Activated CD4-positive, alpha-beta T cell treated with anti-CD3 and anti-CD28 coated beads, Interleukin-2, amount 50 U/mL, for 48 hours (primary cell): Measurements from ENCODE around the gene PIGC.
"Not testable (repeated sequence)": the region's sequence is repeated elsewhere in the genome, so short reads cannot be mapped to it uniquely, and the experiment has no call there.

Experiments
- DNase-seq, 2 experiments: peaks; one replicate each; pipeline ENCODE4 v3.0.0-alpha.2; 2020

Gene PIGC

GRCh38 chr1:172465617-172466016 is 21.7 kb upstream of the PIGC start:
- DNase-seq, result no peak

DNA sequence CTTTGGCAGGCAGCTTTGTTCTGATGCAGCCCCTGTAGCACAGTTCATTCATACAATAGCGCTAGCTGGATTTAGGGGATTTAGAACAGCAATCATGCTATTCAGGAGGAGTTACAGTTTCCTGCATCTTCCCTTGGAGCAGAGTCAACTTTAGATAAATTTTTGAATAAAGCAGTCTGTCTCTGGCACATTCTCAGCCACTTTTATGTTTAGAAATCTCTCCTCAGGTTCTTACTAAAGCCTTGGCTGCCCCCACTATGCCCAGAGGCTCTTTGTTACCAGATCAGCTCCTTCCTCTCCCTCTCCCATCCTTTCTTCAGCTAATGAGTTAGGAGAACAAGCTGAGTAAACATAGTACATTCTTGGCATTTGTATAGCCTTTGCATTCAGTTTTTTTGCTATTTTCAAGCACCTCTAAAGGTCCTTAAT is 17.0 kb upstream of the PIGC start:
- DNase-seq, result no peak

DNA sequence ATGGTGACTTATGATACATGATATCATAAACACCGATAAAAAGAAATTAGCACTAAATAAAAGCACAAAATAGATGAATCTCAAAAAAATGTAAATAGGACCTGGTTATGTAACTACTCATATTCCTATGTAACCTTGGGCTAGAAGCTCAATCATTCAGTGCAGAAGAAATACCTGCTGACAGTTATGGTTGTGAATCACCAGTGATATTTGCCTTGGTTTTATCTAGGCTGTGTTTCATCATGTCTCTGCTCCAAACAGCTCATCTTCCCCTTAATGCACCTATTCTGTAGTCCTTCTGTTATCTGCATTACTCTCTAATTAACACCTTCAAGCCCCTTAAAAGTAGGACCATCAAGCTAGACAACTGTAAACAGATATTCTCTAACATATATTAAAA is 16.3 kb upstream of the PIGC start:
- no peak for DNase-seq

DNA sequence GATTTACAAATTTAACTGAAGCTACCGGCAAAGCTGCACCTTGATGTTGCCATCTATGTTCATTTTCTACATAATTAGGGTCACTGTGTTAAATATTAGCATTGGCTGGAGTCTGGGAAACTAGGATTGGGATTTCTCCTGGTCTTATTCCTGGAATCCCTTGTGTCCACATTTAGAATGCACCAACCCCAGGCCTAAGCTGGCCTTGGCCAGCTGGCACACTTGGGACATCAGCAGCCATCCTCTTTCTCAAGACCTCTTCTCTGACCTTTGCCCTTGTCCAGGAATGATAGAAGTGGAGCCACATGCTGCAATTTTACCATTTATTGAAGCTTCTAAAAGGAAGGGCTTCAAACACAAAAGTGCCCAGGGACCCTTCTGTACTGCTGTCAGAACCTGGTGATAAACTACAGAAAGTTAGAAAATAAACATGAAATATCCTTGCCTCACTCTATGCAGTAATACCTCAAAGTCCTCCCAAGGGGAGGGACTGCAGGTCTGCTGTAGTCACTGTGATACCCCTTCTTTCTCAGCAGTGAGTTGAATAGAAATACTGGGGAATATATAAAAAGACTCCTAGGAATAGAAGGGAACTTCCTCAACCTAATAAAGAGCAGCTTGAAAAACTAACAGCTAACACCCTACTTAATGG is 13.7 kb upstream of the PIGC start:
- no peak for DNase-seq

DNA sequence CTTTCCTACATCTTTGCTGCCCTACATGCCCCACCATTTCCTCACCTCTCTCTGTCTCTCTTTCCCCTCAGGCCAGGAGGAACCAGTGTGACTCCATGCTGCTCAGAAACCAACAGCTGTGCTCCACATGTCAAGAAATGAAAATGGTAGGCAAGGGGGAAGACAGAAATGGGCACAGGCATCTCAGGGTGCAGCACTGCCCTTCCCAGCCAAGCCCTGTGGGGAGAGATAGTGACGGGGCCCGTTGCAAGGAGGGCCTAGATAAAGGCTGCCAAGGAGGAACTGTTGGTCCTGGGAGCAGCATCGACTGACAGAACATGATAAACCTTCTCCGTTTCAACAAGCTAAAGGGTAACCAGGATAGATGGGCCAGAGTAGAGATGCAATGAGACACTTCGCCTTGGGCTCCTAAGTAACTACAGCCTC is 12.5 kb upstream of the PIGC start:
- DNase-seq, result no peak

- no peak for DNase-seq
Measured at GRCh38 chr1:172455451-172455850, 11.6 kb upstream of the PIGC start.

DNA sequence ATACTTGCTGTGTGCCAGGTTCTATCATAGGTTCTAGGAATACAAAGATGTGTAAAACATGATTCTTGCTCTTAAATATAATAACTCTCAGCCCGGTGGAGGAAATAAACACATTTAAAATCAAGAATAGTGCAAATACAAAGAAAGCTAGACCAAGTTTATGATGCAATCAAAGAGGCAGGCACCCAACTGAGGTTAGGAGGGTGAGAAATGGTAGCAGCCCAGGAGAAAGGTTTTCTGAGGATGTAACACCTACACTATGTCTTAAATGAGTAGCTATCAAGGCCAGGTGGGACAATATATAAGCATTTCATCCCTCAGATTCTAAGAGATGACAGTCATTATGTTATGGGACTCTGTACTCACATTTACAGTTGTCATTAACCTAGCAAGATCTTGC is 9.7 kb upstream of the PIGC start:
- DNase-seq, result no peak

- DNase-seq, result no peak
Measured at GRCh38 chr1:172453153-172453545, 9.3 kb upstream of the PIGC start.

DNA sequence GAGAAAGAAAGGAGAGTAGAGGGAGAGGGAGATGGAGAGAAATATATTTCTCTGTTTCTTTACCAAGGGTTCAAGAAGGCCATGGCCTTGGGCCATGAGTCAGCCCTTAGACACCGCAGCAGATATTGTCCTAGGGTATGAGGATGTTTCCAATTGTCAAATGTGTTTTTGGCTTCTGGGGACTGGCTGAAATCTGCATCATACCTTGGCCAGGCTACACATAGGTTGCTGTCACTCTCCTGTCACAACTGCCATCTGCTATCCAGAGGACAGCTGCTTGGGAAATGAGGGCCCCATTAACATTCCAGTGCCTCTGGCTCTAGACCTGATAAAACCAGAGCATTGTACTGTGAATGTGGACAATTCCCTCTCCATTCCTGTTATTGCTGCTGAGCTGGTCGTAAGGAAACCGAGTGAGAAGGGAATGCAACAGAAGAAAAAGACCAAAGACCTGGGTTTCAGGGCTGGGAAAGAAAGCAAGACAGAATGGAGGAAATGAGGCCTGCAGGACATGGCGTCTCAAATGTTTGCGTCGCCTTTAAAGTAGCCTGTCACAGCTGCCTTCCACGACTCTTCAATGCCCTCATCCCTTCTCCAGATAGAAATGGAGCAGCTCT is 8.8 kb upstream of the PIGC start:
- DNase-seq, result no peak

DNA sequence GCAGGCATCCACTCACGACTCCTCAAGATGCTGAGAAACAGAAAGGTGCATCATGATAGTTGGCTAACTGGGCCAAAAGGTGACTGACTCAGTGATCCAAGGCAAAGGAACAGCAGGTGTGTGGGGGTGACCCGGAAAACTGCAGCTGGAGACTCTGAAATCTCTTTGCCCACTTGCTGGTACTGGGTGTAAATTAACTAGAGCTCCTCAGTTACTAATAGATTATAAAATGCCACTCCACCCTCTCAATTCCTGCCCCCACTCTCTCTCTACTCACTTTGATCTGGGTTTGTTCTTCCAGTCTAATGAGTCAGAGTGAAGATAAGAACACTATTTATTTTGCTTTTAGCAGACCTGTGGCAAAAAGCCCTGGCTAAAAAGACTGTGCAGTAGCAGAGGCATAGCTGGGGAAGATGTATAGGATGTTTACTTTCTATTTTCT is 7.2 kb upstream of the PIGC start:
- no peak for DNase-seq

GRCh38 chr1:172450524-172450885 is 6.6 kb upstream of the PIGC start:
- no peak for DNase-seq

DNA sequence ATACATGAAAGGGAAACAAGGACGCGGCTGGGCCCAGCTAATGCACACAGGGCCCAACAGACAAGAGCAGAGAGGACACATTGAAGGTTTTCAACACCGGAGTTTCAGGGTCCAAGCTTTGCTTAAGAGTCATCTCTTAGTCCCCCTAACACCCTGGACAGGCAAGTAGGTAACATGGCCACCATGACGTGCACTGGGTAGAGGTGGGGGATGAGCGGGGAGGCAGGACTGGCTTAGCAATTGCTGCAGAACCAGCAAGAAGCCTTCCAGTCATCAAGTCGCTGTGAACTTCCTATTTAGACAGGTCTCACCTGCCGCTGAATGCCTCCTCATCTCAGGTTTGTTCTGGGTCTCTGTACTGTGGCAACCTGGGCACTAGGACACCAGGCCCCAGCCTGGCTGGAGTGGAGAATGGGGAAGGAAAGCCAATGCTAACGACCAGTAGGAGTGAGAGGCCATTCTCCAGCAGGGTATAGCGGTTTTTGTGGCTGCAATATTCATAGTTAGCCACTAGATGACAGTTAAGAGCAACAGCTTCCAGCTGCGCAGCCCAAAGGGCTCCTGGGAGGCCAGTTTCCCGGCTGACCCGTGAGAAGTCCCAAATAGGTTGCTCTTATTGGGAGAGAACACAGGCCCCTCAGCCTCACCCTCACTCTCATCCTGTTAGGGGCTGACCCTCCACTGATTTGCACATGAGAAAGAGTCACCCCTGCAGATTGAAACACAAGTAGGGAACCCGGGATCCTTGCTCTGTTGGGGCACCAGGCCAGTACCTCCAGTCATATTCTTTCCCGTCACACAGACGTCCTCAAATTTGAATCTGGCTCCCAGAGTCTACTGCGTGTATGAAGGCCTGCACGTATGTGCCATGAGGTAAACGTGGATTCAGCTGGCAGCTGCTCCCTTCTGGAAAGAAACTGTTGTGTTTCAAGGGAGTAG is 6.0 kb upstream of the PIGC start:
- peak; percentile 31 to 37 for DNase-seq

GRCh38 chr1:172448995-172449584 is 5.2 kb upstream of the PIGC start:
- peak in 1 of 2 experiments; percentile 30 for DNase-seq

DNA sequence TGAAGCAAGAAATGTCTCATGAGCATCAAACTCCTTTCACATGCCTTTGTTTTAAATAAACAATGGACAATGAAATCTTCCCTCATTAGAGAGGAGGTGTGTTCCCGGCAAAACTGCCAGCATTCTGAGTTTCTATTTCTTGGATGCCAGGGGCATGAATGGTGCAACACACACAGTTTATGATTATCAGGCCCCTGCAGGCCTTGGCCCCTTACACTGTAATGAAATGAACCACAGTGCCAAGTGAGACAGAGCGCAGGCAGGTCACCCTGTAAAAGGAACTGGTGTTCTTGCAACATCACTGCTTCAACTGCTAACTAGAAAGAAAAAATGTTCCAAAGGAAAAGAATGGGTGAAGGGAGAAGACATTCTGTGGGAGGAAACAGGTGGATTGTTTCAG is 3.8 kb upstream of the PIGC start:
- DNase-seq, result no peak

- DNase-seq, result no peak
Measured at GRCh38 chr1:172446547-172446946, 2.7 kb upstream of the PIGC start.

DNA sequence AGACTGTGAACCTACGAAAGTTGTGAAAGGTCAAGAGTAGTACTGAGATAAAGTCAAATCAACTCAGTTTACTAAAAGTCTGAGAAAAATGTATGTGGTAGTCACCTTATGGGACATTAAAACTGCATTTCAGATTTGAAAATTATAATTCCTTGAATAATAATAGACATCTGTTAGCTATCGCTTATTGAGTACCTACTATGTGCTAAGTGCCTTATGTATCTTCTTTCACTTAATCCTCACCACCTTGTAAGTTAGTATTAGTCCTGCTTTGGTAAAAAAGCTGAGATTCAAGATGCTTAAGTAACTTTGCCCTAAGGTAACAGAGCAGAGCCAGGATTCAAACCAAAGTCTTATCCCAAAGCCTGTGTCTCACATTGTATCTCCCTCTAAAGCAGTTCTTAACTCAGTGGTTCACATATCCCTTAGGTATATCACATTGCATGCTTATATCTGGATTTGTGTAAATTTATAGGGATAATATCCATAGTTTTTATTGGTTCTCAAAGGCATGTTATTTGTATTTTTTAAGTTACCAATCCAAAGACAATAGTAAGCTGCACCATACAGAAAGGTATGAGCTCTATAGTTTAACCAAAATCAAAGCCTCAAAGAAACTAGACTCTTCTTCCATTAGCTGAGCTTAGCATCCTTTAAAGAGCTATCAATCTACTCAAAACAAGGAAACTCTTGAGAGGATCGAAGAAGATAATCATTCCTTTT is 865 bp downstream of the PIGC start:
- no peak for DNase-seq

GRCh38 chr1:172442404-172442803 is 1.5 kb downstream of the PIGC start:
- no peak for DNase-seq

- not testable (repeated sequence) for DNase-seq
Measured at GRCh38 chr1:172437183-172437582, 6.7 kb downstream of the PIGC start.

DNA sequence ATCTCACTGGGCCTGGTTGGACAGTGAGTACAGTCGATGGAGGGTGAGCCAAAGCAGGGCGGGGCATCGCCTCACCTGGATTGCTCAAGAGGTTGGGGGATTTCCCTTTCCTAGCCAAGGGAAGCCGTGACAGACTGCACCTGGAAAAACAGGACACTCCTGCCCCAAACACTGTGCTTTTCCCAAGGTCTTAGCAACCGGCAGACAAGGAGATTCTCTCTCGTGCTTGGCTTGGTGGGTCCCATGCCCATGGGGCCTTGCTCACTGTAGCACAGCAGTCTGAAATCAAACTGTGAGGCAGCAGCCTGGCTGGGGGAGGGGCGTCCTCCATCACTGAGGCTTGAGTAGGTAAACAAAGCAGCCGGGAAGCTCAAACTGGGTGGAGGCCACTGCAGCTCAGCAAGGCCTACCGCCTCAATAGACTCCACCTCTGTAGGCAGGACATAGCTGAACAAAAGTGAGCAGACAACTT is 12.1 kb downstream of the PIGC start:
- DNase-seq, result peak in 1 of 2 experiments; percentile 9

DNA sequence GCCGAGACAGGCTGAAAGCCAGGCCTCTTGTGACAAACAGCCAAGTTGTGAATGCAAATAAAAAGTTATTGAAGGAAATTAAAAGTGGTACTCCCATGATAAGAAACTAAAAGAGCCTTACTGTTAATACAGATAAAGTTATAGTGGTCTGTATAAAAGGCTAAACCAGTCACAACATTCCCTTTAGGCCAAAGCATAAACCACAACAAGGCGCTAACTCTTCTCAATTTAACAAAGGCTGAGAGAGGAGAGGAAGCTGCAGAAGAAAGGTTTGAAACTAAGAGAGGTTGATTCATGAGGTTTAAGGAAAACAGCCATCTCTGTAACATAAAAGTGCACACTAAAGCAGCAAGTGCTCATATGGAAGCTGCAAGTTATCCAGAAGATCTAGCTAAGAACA is 12.7 kb downstream of the PIGC start:
- DNase-seq, result no peak

DNA sequence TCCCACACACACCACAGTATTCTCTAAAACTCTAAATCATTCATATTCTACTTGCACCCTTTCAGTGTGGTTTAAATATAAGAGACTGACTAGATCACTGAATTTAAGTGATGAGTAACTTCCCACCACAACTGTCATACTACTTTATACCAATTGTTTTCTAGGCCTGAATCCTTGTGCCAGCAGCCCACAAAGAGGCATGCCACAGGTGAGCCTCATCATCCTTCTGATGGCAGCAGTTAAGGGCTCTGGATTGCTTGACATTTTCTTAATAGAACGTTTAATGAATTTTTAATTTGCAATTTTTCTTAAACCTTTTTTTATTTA is 13.8 kb downstream of the PIGC start:
- DNase-seq, result no peak

- peak; percentile 28 to 50 for DNase-seq
Measured at GRCh38 chr1:172429331-172430127, 14.3 kb downstream of the PIGC start.
